Spleen (tissue), 11 donors: ENCODE data around the gene LYVE1. TPM values are rescaled to one million over a fixed set of nuclear protein-coding genes. Genes with fewer than 3 reads are reported as not detected.
"Not testable (repeated sequence)": the region's sequence is repeated elsewhere in the genome, so short reads cannot be mapped to it uniquely, and the experiment has no call there.

Source experiments
- DNase-seq: peaks from one replicate; pipeline ENCODE4 v3.0.0-alpha.2; 2020
- H3K27ac ChIP-seq, 8 donors: fragments of 200-600 bp; sonication (generic) in 7 of 8; 1 replicate in 4 of 8; 2 replicates in 4 of 8; pipeline versions ENCODE4 v1.5.0 to v1.8.0; 2016 to 2021; ENCODE audit warnings: inconsistent platforms in 4 of 8, mild to moderate bottlenecking in 4 of 8, moderate library complexity in 1 of 8
- H3K27me3 ChIP-seq, 7 donors: fragments of 200-600 bp; sonication (generic) in 6 of 7; replicated peaks in 1 of 7; 1 replicate in 4 of 7; 2 replicates in 3 of 7; pipeline versions ENCODE4 v1.5.0 to v1.8.0; 2016 to 2021; ENCODE audit warnings: inconsistent platforms in 3 of 7, mild to moderate bottlenecking in 1 of 7
- H3K36me3 ChIP-seq, 6 donors: fragments of 200-600 bp; sonication (generic) in 5 of 6; 1 replicate in 4 of 6; 2 replicates in 2 of 6; pipeline versions ENCODE4 v1.5.0 to v1.8.0; 2016 to 2021; ENCODE audit warnings: inconsistent platforms in 2 of 6
- H3K4me1 ChIP-seq, 6 donors: fragments of 200-600 bp; sonication (generic) in 5 of 6; 1 replicate in 3 of 6; 2 replicates in 3 of 6; pipeline versions ENCODE4 v1.5.0 to v1.8.0; 2016 to 2021; ENCODE audit warnings: inconsistent platforms in 3 of 6
- H3K4me3 ChIP-seq, 8 donors: fragments of 200-600 bp; sonication (generic) in 7 of 8; 1 replicate in 4 of 8; 2 replicates in 4 of 8; pipeline versions ENCODE4 v1.5.0 to v1.8.0; 2016 to 2021; ENCODE audit warnings: inconsistent platforms in 4 of 8, mild to moderate bottlenecking in 4 of 8, moderate library complexity in 2 of 8
- H3K9me3 ChIP-seq, 8 donors: fragments of 200-600 bp; sonication (generic) in 7 of 8; 1 replicate in 4 of 8; 2 replicates in 4 of 8; pipeline versions ENCODE4 v1.5.0 to v1.8.0; 2016 to 2021; ENCODE audit warnings: inconsistent platforms in 4 of 8
- POLR2A ChIP-seq, 3 donors: fragments of 450-650 bp; IDR thresholded peaks; one replicate each; pipeline ENCODE4 v1.5.1; 2017; ENCODE audit warnings: antibody characterized with exemption in 3 of 3, mild to moderate bottlenecking in 1 of 3
- POLR2AphosphoS5 ChIP-seq, 3 donors: sonication (generic); formaldehyde crosslinking; IDR thresholded peaks; one replicate each; pipeline ENCODE4 v1.5.1; 2017; ENCODE audit warnings: antibody characterized with exemption in 3 of 3
- WGBS, 5 donors: extraction: QIAGEN DNeasy Blood & Tissue Kit in 3 of 5; methylation state at CpG; one replicate each; pipeline versions ENCODE4 v1.1.5 to v1.1.7; 2013 to 2018; 5-methylcytosine and 5-hydroxymethylcytosine counted together
- intact Hi-C: fragments of 100-400 bp; cut with DNase I; formaldehyde crosslinking; loops from one replicate; pipeline ENCODE4 v1.15.0; 2023; ENCODE audit warnings: low total_unique reads
- polyA plus RNA-seq, 3 donors: library from polyadenylated mRNA; stranded (reverse); fragments of 200-250 nt; gene quantifications; one replicate each; pipeline ENCODE4 v1.2.1, GENCODE V29; 2013
- total RNA-seq, 7 donors: library from RNA; depleted of rRNA in 3 of 7; stranded (reverse); fragments of >200 nt in 3 of 7; fragmentation: NEBNext Ultra II Directional in 4 of 7; extraction: Animal tissue kit (Norgen Biotek cat#: 25700) in 4 of 7; gene quantifications; one replicate each; pipeline versions ENCODE4 v1.1.0 to v1.2.1, GENCODE V29; 2016 to 2021
- TF ChIP-seq, protein P1 (sequence below), 11 experiments: fragments of 200-600 bp in 7 of 11; fragments of 450-650 bp in 4 of 11; sonication (generic) in 4 of 11; IDR thresholded peaks in 8 of 11; conservative IDR thresholded peaks in 3 of 11; 1 replicate in 7 of 11; 2 replicates in 4 of 11; pipeline versions ENCODE4 v1.4.0 to v1.8.0; 2016 to 2021; ENCODE audit warnings: antibody characterized with exemption in 11 of 11, inconsistent platforms in 4 of 11, mild to moderate bottlenecking in 1 of 11
- donor health status: healthy with polysubstance abuse.
- donor health status: DM: no; HTN: no; CAD: no; lungs with moderate emphysema.
- donor health status: DM: no; HTN: no; CAD: no.
- donor health status: Bipolar disorder and iron deficiency.
- donor health status: healthy.
- donor health status: DM: no; HTN: no; CAD: no.
- donor health status: DM: yes; HTN: yes; CAD: no.

LYVE1 gene
- total and polyA plus RNA-seq, 10 donors = 20.2 to 338 (median 134) TPM

DNA sequence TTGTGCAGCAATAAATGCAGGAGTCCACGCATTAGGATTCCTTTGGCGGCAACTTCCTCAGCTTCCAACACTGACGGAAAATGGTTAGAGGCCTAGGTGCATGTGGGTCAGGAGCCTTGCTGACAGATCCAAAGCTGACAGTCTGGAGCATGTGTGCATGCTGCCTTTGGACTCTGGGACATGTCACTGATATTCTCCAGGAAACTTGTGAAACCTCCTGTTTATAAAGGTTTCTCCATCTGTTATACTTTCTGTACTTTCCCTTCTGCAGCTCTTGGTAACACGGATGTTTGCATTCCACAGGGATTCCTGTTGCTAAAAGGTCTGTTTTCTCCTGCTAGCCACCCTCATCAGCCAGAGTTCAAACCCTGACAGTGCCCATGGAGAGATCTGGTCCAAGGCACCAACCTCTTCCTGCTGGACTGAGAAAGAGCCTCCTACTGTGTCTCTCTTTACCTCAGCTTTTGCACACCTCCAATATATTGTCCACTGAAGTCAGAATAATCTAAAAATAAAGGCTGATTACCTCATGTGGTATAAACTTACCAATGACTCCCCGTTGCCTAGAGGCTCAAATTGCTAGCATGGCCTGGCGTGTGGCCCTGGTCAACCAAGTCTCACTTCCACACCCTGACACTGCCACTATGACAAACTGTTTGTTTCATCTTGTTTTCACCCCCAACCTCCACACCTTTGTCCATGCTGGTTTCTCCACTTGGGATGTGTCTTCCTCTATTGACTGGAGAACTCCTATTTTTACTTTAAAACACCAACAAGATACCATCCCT, 31.1 kb upstream of the LYVE1 start:
- H3K36me3 ChIP-seq = peaks cover 0 to 20% (median 0%) of the 10 kb centered on the region in 6 donors
- 68 to 88% (median 79%) methylated on average over 6 of the region's 6 CpGs for WGBS, 5 donors
- peak overlapping the region in 1 of 8 donors; percentile 43 for H3K4me3 ChIP-seq
- intact Hi-C loops = no loop called here
- no peak for DNase-seq
- TF ChIP-seq, protein P1, sequence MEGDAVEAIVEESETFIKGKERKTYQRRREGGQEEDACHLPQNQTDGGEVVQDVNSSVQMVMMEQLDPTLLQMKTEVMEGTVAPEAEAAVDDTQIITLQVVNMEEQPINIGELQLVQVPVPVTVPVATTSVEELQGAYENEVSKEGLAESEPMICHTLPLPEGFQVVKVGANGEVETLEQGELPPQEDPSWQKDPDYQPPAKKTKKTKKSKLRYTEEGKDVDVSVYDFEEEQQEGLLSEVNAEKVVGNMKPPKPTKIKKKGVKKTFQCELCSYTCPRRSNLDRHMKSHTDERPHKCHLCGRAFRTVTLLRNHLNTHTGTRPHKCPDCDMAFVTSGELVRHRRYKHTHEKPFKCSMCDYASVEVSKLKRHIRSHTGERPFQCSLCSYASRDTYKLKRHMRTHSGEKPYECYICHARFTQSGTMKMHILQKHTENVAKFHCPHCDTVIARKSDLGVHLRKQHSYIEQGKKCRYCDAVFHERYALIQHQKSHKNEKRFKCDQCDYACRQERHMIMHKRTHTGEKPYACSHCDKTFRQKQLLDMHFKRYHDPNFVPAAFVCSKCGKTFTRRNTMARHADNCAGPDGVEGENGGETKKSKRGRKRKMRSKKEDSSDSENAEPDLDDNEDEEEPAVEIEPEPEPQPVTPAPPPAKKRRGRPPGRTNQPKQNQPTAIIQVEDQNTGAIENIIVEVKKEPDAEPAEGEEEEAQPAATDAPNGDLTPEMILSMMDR (IDR thresholded peaks at IDR 0.05 in 8 of 11, conservative IDR thresholded peaks at IDR 0.05 in 3 of 11) = no peak
- TF ChIP-seq POLR2A (IDR thresholded peaks at IDR 0.05) = no peak
- TF ChIP-seq POLR2AphosphoS5 (IDR thresholded peaks at IDR 0.05) = no peak
- H3K27me3 ChIP-seq = no peaks in the 10 kb centered on the region
- peaks cover 0 to 5% (median 0%) of the 10 kb centered on the region in 8 donors for H3K9me3 ChIP-seq
- peaks cover 9 to 83% (median 57%) of the 10 kb centered on the region in 6 donors for H3K4me1 ChIP-seq
- peak overlapping the region in 7 of 8 donors; percentile 60 to 96 (median 75) for H3K27ac ChIP-seq

DNA sequence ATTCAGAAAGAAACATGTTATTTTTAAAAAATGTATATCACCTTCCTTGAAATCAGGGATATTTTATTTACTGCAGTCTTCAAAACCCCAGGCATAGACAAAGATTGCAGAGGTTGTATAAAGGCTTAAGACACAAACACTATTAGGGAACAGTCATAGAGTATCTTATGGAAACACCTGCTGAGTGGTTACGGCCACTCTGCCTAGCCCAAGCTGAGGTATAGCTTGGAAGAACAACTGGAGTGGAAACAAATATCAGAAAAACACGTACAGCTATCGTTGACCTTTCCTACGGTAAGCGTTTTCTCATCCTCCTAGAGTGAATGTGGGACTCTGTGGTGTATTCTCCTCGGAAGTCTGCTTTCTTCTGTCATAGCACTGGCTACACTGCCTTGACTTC, 30.4 kb upstream of the LYVE1 start:
- TF ChIP-seq POLR2A (IDR thresholded peaks at IDR 0.05) (no peak), POLR2AphosphoS5 (IDR thresholded peaks at IDR 0.05) (no peak)
- TF ChIP-seq, protein P1 (IDR thresholded peaks at IDR 0.05 in 8 of 11, conservative IDR thresholded peaks at IDR 0.05 in 3 of 11) = no peak
- Histone ChIP-seq H3K4me3 (no peak overlapping the region), H3K9me3 (peaks cover 0 to 5% (median 0%) of the 10 kb centered on the region in 8 donors), H3K27ac (peak overlapping the region in 7 of 8 donors; percentile 51 to 96 (median 75)), H3K4me1 (peaks cover 5 to 75% (median 49%) of the 10 kb centered on the region in 6 donors), H3K36me3 (peaks cover 0 to 16% (median 0%) of the 10 kb centered on the region in 6 donors), H3K27me3 (no peaks in the 10 kb centered on the region)
- no peak for DNase-seq
- WGBS, 5 donors = 81 to 92% (median 90%) methylated on average over 6 of the region's 6 CpGs
- intact Hi-C loops = no loop called here

GRCh38 chr11:10597877-10598351, 29.4 kb upstream of the LYVE1 start:
- no peak overlapping the region for H3K4me3 ChIP-seq
- peaks cover 0 to 17% (median 0%) of the 10 kb centered on the region in 6 donors for H3K36me3 ChIP-seq
- TF ChIP-seq, protein P1 (IDR thresholded peaks at IDR 0.05 in 8 of 11, conservative IDR thresholded peaks at IDR 0.05 in 3 of 11) = no peak
- no peak for TF ChIP-seq POLR2A (IDR thresholded peaks at IDR 0.05)
- intact Hi-C loops = no loop called here
- WGBS, 5 donors = 50 to 68% (median 53%) methylated on average over 2 of the region's 2 CpGs
- H3K9me3 ChIP-seq = peaks cover 0 to 5% (median 0%) of the 10 kb centered on the region in 8 donors
- H3K4me1 ChIP-seq = peaks cover 5 to 67% (median 43%) of the 10 kb centered on the region in 6 donors
- no peaks in the 10 kb centered on the region for H3K27me3 ChIP-seq
- H3K27ac ChIP-seq = peak overlapping the region in 7 of 8 donors; percentile 51 to 96 (median 72)
- no peak for DNase-seq

- intact Hi-C loops = not testable (repeated sequence)
Measured at GRCh38 chr11:10595840-10596239, 27.4 kb upstream of the LYVE1 start.

More at GRCh38 chr11:10595840-10596239, 27.4 kb upstream of the LYVE1 start:
- not testable (repeated sequence) for H3K27ac ChIP-seq, H3K4me3 ChIP-seq, DNase-seq, H3K27me3 ChIP-seq, H3K9me3 ChIP-seq
- WGBS, 5 donors = 87 to 97% (median 95%) methylated on average over 2 of the region's 2 CpGs
- peaks cover 0 to 20% (median 0%) of the 10 kb centered on the region in 6 donors for H3K36me3 ChIP-seq
- peaks cover 0 to 62% (median 30%) of the 10 kb centered on the region in 6 donors for H3K4me1 ChIP-seq
